ENCODE results near the gene DCT.

DCT gene

DNA sequence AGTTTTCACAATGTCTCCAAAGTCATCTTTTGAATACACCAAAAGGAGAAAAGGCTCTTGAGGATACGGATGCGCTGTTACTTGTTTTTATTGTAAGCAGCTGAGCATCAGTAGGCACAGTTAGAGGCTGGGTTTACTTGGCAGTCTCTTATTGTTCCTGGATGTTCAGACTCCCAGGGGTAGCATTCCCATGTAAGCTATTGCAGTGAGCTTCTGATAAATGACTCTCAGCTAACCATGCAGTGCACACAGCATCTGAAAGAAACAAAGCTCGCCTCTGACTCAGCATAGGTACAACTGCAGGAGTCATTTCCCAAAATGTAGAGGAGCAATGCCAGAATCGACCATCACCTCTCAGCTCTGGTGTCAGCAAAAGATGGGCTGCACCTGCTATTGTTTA is 84.8 kb downstream of the DCT start:
- DNase-seq (ENCODE audit: low read depth): no peak

DNA sequence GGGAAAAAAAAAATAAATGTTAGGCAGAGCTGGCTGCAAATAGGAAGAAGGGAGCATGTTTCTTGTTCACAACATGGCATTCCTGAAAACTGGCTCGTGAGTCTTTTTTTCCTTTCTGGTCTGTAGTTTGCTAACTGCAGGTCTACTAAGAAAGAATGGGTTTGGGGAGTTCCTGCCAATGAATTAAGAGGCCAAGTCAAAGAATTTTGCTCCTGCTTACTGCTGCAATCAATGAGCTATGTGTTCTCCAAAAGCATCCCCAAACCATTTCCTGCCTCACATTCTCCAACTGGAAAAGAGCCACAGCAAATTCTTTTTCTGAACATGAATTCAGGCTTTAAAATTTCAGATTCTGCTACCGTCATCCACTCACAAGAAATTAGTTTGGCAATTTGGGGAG is 88.6 kb downstream of the DCT start:
- no peak for DNase-seq (ENCODE audit: low read depth)

DNA sequence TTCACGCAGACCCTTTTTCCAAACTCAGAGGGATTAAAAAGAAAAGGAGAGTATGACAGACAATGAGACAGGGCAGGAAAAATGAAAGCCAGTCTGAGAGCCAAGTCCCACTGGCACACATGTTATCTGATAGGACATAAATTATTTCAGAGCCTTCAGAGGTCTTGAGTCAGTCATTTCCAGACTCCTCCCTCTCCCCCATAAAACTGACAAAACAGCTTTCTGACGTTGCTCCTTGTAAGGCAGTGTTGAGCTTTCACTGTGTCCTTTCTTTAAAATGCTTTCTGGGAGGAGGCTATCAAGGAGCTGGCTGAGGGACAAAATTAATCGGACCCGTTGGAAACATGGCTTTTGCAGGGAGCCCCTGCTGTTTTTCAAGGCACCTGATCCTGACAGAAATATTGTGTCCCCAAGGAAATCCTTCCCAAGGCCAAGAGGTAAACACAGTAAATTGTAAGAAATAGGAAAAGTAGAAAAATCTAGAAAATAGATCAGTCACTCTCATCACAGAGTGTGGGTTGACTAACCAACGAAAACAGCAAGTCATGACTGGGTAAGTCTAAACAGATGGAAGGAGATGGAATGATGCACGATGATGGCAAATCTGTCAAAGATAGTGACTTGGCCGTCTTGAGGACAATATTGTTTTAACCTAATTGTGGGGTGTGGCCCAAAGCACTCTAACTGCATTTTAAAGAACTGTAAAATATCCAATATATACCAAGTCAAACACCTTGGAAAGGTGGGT is 89.7 kb downstream of the DCT start:
- no peak for DNase-seq (ENCODE audit: low read depth)

DNA sequence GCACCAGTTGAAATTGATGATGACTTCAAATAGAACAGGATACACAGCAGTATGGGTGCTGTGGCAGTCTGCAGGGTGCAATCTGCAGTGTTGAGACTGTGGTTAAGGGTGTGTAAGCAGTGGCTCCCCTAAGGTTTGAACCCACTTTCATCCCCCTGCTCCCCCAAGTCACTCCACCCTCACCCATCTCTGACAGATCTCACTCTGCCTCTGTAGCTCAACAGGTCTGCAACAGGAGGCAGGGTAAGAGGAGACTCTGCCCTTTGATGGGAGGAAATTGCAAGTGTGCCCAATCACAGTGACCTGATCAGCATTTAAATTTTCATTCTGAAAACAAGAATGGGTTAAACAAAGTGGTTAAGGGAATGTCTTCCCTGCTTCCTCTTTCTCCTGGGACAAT is 92.4 kb downstream of the DCT start:
- DNase-seq (ENCODE audit: low read depth): no peak
